Stimulated activated CD4-positive, alpha-beta T cell treated with anti-CD3 and anti-CD28 coated beads, Interleukin-4, amount 100 ng/mL, for 4 hours (primary cell): Measurements from ENCODE around the gene TBC1D17.

Experiments
- DNase-seq, 2 experiments: peaks; one replicate each; pipeline ENCODE4 v3.0.0-alpha.2; 2020

TBC1D17 gene

GRCh38 chr19:49849433-49850220 lies 27.9 kb upstream of the TBC1D17 start:
- DNase-seq, result no peak

DNA sequence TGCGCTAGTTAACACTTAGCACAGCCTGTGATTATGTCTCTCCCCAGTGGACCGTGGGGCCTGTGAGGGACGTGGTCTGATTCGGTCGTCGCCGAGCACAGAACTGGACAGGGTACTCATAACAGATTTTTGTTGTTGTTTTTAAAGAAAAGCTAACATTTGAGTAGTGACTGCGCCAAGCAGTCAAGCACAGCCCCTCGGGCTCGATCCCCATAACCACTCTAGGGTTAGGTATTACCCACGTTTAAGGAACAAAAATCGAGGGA lies 27.3 kb upstream of the TBC1D17 start:
- no peak for DNase-seq

DNA sequence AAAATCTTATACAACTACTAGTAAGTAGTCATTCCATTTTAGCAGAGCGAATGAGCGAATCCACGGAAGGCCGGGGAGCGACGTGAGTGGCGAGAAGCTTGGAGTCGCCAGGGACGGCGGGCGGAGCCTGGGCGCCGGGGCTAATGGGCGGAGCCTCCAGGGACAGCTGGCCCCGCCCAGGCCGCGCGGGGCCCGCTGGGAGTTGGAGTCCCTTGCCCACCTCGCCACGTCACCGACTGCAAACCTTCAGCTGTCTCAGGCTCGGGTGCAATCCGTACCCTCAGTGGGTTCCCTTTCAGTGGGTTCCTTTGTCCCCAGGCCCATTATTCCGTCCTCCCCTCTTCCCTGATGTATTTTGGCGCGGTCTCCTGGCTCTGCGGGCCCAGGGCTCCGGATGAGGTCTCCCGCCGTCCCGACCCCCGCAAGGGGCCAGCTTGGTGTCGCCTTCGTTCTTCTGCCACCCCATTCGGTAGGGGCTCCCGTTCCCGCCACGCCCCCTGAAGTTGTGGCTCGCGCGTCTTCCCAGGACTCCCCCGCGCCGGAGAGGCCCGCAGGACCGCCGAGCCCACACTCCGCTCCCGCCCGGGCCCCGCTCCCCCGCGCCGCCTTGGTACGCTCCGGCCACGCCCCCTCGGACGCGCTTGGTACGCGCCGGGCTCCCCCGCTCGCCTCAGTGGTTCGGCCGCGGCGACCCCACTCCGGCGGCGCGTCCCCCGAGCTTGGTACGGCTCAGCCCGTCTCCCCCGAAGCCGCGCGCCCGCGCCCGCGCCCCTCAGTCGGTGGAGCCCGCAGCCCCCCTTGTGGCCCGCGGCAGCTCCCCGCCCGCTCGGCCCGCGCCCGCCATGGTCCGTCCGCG lies 26.8 kb upstream of the TBC1D17 start, which contains the start of gene PTOV1:
TSS of gene PTOV1 (plus strand) at position 673 of the 856 bp plus-strand sequence.
- peak; percentile 83 to 88 for DNase-seq

GRCh38 chr19:49851456-49852259 lies 25.8 kb upstream of the TBC1D17 start:
- peak; percentile 29 to 41 for DNase-seq

GRCh38 chr19:49852631-49853126 lies 24.8 kb upstream of the TBC1D17 start:
- DNase-seq, result peak in 1 of 2 experiments; percentile 33

DNA sequence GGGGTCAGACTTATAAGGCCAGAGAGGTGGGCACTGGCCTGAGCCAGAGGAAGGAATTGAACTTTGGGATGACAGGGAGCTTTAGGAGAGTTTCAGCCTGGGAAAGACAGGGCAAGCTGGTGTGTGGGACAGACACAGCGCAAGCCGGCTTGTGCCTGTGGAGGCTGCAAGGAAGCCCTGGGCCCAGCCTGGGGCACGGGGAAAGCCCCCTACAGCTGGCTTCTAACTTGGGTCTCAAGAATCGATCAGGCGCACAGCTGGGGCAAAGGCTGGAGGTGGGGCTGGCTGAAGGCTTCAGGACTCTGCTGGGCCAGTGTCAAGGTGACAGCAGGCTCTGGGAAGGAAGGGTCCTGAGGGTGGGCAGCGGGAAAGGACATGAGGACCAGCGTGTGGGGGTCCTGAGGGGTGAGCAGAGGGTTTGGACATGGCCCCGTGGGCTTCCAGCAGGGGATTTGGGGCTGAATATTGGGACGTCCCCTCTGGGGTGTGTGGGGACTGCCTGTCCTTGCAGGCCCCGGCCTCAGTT lies 23.6 kb upstream of the TBC1D17 start:
- no peak for DNase-seq

DNA sequence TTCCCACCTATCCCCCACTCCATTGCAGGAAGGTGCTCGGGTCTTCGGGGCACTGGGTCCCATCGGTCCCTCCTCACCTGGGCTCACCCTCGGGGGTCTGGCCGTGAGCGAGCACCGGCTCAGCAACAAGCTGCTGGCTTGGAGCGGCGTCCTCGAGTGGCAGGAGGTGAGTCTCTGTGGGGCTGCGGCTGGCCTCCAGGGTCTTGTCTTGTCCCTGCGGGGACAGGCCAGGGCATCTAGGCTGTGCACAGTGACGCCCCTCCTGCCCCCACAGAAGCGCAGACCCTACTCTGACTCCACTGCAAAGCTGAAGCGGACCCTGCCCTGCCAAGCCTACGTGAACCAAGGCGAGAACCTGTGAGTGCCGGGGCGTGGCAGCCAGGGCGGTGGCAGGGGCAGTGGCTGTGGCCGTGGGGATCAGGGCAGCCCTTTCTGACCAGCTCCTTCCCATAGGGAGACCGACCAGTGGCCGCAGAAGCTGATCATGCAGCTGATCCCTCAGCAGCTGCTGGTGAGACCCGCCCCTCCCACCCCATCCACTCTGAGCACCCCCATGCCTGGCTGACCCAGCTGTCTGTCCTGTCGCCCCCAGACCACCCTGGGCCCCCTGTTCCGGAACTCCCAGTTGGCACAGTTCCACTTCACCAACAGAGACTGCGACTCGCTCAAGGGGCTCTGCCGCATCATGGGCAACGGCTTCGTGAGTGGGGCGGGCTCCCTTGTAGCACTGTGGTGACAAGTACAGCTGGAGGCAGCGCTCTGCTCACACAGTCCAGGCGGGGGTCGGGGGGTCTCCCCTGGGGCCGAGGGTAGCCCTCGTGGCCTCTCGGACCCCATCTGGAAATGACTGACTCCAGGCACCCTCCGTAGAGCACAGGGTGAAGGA lies 22.9 kb upstream of the TBC1D17 start:
- no peak for DNase-seq

GRCh38 chr19:49855277-49855675 lies 22.2 kb upstream of the TBC1D17 start:
- no peak for DNase-seq

DNA sequence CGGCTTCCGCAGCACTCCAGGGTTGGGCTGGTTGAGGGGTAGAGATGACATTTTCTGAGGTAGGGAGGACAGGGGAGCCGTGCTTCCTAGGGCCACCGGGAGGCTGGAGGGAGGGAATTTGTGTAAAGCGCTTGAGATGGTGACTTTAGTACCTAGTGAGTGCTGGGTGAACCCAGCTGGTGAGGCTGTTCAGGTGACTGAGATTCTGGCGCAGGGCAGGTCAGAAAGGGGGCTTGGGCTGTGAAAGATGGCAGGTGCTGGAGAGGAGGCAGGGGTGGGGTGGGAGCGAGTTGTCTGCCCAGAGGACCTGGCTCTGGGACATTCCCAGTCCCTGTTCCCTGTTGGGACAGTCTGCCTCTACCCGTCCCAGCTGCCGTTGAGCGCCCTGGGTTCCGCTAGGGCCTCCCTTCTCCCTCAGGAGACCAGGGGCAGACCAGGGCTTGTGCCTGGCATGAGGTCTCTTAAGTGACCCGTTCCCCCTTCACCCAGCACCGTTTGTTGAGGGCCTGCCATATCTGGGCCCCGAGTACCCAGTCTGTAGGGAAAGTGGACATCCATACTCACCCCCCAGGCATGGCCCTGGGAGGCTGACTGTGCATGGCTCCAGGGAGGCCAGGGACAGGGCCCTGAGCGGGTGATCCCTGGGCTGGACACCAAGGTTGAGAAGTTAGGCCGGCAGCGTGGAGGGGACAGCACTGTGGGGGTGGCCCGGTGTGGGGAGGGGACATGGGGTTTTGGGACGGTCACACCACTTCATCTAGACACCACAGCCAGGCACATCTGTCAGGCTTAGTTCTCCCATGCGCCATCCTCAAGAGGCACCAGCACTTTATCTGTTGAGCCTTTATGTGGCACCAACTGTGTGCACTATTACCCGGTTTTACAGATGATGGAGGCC lies 21.6 kb upstream of the TBC1D17 start:
- no peak for DNase-seq

DNA sequence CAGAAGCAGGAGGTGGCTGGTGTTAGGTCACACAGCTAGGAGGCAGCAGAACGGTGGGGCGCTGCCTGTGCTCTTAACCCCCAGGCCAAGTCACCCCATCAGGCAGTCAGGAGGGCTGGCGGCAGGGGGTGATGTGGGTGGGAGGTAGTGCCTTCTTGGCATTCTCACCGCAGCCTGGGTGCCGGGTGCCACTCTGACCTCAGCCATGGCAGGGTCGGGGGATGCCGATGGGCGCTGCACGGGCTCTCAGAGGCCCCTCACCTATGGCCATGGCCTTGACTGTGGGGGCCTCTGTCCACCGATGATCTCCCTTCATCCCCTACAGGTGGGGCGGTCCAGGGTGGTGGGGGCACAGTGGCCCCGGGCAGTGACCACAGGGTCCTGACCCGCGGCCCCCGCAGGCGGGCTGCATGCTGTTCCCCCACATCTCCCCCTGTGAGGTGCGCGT lies 20.9 kb upstream of the TBC1D17 start:
- DNase-seq, result no peak

DNA sequence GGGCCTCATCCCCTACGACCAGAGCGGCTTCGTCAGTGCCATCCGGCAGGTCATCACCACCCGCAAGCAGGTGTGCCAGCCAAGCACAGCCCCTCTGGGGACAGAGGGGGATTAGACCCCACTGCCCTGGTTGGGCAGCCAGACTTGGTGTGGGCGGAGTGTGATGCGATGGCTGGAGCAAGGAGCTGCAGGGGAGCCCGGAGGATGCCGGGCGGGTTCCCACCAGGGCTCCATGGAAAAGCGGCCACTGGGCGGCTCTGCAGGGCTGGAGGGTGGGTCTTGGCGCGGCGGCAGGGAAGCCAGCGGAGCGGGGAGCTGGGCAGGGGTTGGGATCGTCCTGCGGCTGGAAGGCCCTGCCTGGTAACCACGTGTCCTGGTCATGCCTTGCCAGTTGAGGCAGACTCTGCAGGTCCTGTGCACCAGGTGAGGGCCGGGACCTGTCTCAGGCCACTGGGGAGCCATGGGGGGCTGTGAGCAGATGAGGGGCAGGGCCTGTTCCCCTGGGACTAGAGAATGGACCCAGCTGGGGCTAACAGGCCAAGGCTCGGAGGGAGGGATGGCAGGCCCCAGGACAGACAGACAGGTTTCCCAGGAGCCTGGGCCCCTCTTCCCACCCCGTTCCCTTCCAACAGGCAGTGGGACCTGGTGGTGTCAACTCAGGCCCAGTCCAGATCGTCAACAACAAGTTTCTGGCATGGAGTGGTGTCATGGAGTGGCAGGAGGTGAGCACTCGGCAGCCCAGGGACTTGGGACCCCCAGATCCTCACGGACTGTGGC lies 20.3 kb upstream of the TBC1D17 start:
- no peak for DNase-seq

GRCh38 chr19:49857838-49858087 lies 19.7 kb upstream of the TBC1D17 start:
- no peak for DNase-seq

GRCh38 chr19:49858088-49858985 lies 19.2 kb upstream of the TBC1D17 start:
- DNase-seq, result no peak

GRCh38 chr19:49859682-49860335 lies 17.7 kb upstream of the TBC1D17 start:
- no peak for DNase-seq

DNA sequence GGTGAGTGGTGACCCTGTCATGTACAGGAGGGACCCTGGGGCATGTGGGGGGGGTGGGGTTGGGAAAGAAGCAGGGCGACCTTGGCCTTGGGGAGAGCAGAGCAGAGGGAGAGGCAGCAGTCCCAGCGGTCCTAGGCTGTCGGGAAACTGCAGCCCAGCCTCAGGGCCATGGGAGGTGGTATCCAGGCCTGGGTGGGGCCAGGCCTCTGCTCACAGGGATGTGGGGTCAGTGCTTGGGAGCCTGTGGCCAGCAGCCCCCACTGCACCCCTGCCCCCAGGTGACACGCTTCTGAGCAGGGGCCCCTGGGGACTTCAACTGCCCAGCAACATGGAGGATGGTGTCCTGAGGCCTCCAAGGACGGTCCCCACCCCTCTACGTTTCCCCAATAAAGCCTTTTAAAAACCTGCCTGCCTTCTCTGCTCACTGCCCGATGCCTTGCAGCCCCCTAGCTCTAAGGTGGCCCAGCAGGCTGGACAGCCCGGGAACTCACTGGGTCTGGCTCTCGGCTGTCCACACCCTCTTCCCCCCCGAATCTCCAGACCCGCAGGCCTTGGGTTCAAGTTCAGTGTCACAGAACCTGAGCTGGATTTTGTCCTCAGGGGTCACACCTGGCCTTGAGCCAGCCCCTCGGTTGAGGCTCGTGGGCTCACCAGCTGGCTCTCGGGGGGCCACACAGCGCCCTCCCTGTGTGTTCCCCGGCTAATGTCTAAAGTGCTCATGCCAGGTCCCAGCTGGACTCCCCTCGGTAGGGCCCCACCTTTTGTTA lies 17.0 kb upstream of the TBC1D17 start:
- no peak for DNase-seq

DNA sequence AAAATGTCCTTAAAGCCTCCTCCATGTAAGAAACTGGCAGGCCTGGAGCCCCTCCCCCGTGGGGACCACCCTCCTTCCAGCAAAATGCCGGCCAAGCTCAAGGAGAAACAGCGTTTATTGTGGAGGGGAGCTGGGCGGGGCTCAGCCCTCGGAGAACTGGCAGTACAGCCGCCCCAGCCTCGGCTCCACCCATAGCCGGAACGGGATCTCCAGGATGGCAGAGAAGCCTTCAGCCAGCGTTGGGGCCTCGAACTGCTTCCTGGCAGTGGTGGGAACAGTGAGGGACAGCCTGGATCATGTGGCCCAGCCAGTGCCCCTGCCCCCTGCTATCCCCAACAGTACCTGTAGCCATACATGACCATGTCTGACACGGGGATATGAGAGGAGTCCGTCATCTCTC lies 16.4 kb upstream of the TBC1D17 start:
- no peak for DNase-seq

- no peak for DNase-seq
Observed at GRCh38 chr19:49861541-49862378, 15.7 kb upstream of the TBC1D17 start.
